SK-N-MC (cell line): Measurements from ENCODE around the gene F11R.
"Not testable (repeated sequence)": the region's sequence is repeated elsewhere in the genome, so short reads cannot be mapped to it uniquely, and the experiment has no call there.

Experiments used
- DNase-seq: peaks from one replicate; pipeline ENCODE4 v3.0.0-alpha.2; 2011; ENCODE audit warnings: low read depth, low spot score
- H3K27ac ChIP-seq: fragments of 200-600 bp; sonication (generic); 2 replicates; pipeline ENCODE4 v1.5.1; 2016; ENCODE audit warnings: mixed run types
- H3K36me3 ChIP-seq: fragments of 200-600 bp; sonication (generic); 2 replicates; pipeline ENCODE4 v1.6.1; 2017; ENCODE audit warnings: antibody characterized with exemption, low read length, mixed read lengths; ENCODE audit not compliant: insufficient read depth
- H3K4me3 ChIP-seq: fragments of 200-600 bp; sonication (generic); 2 replicates; pipeline ENCODE4 v1.5.1; 2016
- H3K9ac ChIP-seq: fragments of 200-600 bp; sonication (generic); 2 replicates; pipeline ENCODE4 v1.8.0; 2017; ENCODE audit warnings: mixed run types, mixed read lengths; ENCODE audit not compliant: insufficient read length
- H3K9me3 ChIP-seq: fragments of 200-600 bp; sonication (generic); 2 replicates; pipeline ENCODE4 v1.6.1; 2017; ENCODE audit warnings: low read depth, mild to moderate bottlenecking, antibody characterized with exemption, low read length, moderate library complexity, mixed read lengths
- EZH2 ChIP-seq: fragments of 200-600 bp; sonication (generic); IDR thresholded peaks from one replicate; pipeline ENCODE4 v1.6.1; 2017; ENCODE audit warnings: antibody characterized with exemption
- FOXP2 ChIP-seq: optimal IDR thresholded peaks from 2 replicates; pipeline ENCODE3; 2011; ENCODE audit warnings: mild to moderate bottlenecking, moderate library complexity; ENCODE audit not compliant: insufficient read depth; ENCODE audit errors: extremely low read length, control extremely low read depth
- POLR2AphosphoS5 ChIP-seq: IDR thresholded peaks from 2 replicates; pipeline ENCODE4 v1.6.1; 2012; ENCODE audit warnings: mild to moderate bottlenecking, low read depth, low read length, borderline replicate concordance

The F11R gene

GRCh38 chr1:160949881-160950280 is 71.1 kb downstream of the F11R start:
- no peaks in the 10 kb centered on the region for H3K9me3 ChIP-seq
- no peak overlapping the region for H3K9ac ChIP-seq
- no peak for DNase-seq
- no peak overlapping the region for H3K27ac ChIP-seq
- H3K36me3 ChIP-seq = no peaks in the 10 kb centered on the region
- TF ChIP-seq FOXP2 (no peak), EZH2 (no peak), POLR2AphosphoS5 (no peak)
- no peak overlapping the region for H3K4me3 ChIP-seq

- H3K9ac ChIP-seq, H3K4me3 ChIP-seq, H3K36me3 ChIP-seq, DNase-seq, H3K9me3 ChIP-seq, H3K27ac ChIP-seq: not testable (repeated sequence)
These were observed 71.6 kb downstream of the F11R start for GRCh38 chr1:160949216-160949880.

GRCh38 chr1:160947174-160947759 is 73.7 kb downstream of the F11R start:
- not testable (repeated sequence) for H3K36me3 ChIP-seq, DNase-seq

GRCh38 chr1:160945881-160946280 is 75.1 kb downstream of the F11R start:
- H3K9ac ChIP-seq, H3K4me3 ChIP-seq, H3K9me3 ChIP-seq, DNase-seq, H3K36me3 ChIP-seq, H3K27ac ChIP-seq: not testable (repeated sequence)

More at GRCh38 chr1:160947174-160947759, 73.7 kb downstream of the F11R start:
- H3K9ac ChIP-seq, H3K9me3 ChIP-seq, H3K4me3 ChIP-seq, H3K27ac ChIP-seq: not testable (repeated sequence)
